ENCODE measurements around the gene BCL2.

DNA sequence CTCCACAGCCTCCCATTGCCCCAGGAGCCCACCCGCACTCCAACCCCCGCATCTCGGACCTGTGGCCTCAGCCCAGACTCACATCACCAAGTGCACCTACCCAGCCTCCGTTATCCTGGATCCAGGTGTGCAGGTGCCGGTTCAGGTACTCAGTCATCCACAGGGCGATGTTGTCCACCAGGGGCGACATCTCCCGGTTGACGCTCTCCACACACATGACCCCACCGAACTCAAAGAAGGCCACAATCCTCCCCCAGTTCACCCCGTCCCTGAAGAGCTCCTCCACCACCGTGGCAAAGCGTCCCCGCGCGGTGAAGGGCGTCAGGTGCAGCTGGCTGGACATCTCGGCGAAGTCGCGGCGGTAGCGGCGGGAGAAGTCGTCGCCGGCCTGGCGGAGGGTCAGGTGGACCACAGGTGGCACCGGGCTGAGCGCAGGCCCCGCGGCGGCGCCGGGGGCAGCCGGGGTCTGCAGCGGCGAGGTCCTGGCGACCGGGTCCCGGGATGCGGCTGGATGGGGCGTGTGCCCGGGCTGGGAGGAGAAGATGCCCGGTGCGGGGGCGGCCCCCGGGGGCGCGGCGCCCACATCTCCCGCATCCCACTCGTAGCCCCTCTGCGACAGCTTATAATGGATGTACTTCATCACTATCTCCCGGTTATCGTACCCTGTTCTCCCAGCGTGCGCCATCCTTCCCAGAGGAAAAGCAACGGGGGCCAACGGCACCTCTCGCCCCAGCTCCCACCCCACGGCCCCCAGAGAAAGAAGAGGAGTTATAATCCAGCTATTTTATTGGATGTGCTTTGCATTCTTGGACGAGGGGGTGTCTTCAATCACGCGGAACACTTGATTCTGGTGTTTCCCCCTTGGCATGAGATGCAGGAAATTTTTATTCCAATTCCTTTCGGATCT lies 1.3 kb downstream of the BCL2 start:
- TF ChIP-seq, protein P1, sequence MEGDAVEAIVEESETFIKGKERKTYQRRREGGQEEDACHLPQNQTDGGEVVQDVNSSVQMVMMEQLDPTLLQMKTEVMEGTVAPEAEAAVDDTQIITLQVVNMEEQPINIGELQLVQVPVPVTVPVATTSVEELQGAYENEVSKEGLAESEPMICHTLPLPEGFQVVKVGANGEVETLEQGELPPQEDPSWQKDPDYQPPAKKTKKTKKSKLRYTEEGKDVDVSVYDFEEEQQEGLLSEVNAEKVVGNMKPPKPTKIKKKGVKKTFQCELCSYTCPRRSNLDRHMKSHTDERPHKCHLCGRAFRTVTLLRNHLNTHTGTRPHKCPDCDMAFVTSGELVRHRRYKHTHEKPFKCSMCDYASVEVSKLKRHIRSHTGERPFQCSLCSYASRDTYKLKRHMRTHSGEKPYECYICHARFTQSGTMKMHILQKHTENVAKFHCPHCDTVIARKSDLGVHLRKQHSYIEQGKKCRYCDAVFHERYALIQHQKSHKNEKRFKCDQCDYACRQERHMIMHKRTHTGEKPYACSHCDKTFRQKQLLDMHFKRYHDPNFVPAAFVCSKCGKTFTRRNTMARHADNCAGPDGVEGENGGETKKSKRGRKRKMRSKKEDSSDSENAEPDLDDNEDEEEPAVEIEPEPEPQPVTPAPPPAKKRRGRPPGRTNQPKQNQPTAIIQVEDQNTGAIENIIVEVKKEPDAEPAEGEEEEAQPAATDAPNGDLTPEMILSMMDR (IDR thresholded peaks at IDR 0.05) = peak; percentile 64 to 88 (median 74)
- TF ChIP-seq EP300 (IDR thresholded peaks at IDR 0.05) (no peak), POLR2A (IDR thresholded peaks at IDR 0.05) (no peak)

Data from sigmoid colon (tissue), 4 donors.